Measurements from ENCODE around the gene ABTB2. TPM values are rescaled to one million over a fixed set of nuclear protein-coding genes. Genes with fewer than 3 reads are reported as not detected.
"Not testable (repeated sequence)": the region's sequence is repeated elsewhere in the genome, so short reads cannot be mapped to it uniquely, and the experiment has no call there.

ABTB2 gene
- total RNA-seq, 2 experiments from 2014 or later: 0.06 to 0.09 TPM

GRCh38 chr11:34181856-34182405 is 175.9 kb downstream of the ABTB2 start:
- Histone ChIP-seq H4K20me1 (ENCODE audit: insufficient read depth, low read length) (no peaks in the 10 kb centered on the region), H3K79me2 (ENCODE audit: insufficient read depth, low read depth, low read length) (no peaks in the 10 kb centered on the region), H3K27ac (ENCODE audit: low read depth, low read length, poor library complexity, severe bottlenecking) (no peak overlapping the region), H2AFZ (ENCODE audit: low read length) (no peak overlapping the region), H3K4me1 (ENCODE audit: insufficient read depth, low read length, poor library complexity, severe bottlenecking) (no peaks in the 10 kb centered on the region), H3K4me2 (ENCODE audit: low read length) (no peak overlapping the region), H3K9me3 (ENCODE audit: low read length) (no peaks in the 10 kb centered on the region), H3K4me3 (ENCODE audit: low read depth, low read length, poor library complexity, severe bottlenecking) (no peak overlapping the region), H3K36me3 (ENCODE audit: insufficient read depth, low read length) (no peaks in the 10 kb centered on the region), H3K9me2 (ENCODE audit: insufficient read depth, low read length) (no peaks in the 10 kb centered on the region)
- no peak for DNase-seq (ENCODE audit: low spot score)
- POLR2A ChIA-PET: interaction anchor here (0.8 kb wide), 1 partner anchor 740 kb away, joined by 5 read pairs; no protein-coding TSS in a partner anchor
- no TSS peak for BruUV-seq (replicated peaks)
- CTCF ChIA-PET (ENCODE audit: unreplicated experiment): interaction anchor here (0.6 to 1.6 kb wide), 3 partner anchors 9 to 186 kb away, joined by 3 to 5 read pairs (median 4); no protein-coding TSS in a partner anchor
- intact Hi-C loops (cut with micrococcal nuclease; ENCODE audit: unreplicated experiment): no loop called here
- no peak for TF ChIP-seq CTCF (conservative IDR thresholded peaks at IDR 0.05; ENCODE audit: low read length)
- TF ChIP-seq EZH2phosphoT487 (IDR thresholded peaks at IDR 0.05; ENCODE audit: borderline replicate concordance, low read depth, low read length): no peak

- Histone ChIP-seq H3K27ac (ENCODE audit: low read depth, low read length, poor library complexity, severe bottlenecking) (no peak overlapping the region), H3K4me3 (ENCODE audit: low read depth, low read length, poor library complexity, severe bottlenecking) (no peak overlapping the region), H3K9me3 (ENCODE audit: low read length) (no peaks in the 10 kb centered on the region), H3K36me3 (ENCODE audit: insufficient read depth, low read length) (no peaks in the 10 kb centered on the region), H3K4me2 (ENCODE audit: low read length) (no peak overlapping the region), H3K9me2 (ENCODE audit: insufficient read depth, low read length) (no peaks in the 10 kb centered on the region), H3K4me1 (ENCODE audit: insufficient read depth, low read length, poor library complexity, severe bottlenecking) (no peaks in the 10 kb centered on the region), H3K79me2 (ENCODE audit: insufficient read depth, low read depth, low read length) (no peaks in the 10 kb centered on the region), H2AFZ (ENCODE audit: low read length) (no peak overlapping the region), H4K20me1 (ENCODE audit: insufficient read depth, low read length) (no peaks in the 10 kb centered on the region)
- intact Hi-C loops (cut with micrococcal nuclease; ENCODE audit: unreplicated experiment): no loop called here
- POLR2A ChIA-PET: interaction anchor here (0.7 kb wide), 1 partner anchor 68 kb away, joined by 4 read pairs; no protein-coding TSS in a partner anchor
- CTCF ChIA-PET (ENCODE audit: unreplicated experiment): interaction anchor here (1.0 to 1.6 kb wide), 2 partner anchors 10 to 58 kb away, joined by 4 to 5 read pairs; no protein-coding TSS in a partner anchor
- BruUV-seq (replicated peaks): no TSS peak
- no peak for DNase-seq (ENCODE audit: low spot score)
- TF ChIP-seq EZH2phosphoT487 (IDR thresholded peaks at IDR 0.05; ENCODE audit: borderline replicate concordance, low read depth, low read length) (no peak), CTCF (conservative IDR thresholded peaks at IDR 0.05; ENCODE audit: low read length) (no peak)
Observed at GRCh38 chr11:34181251-34181650, 176.6 kb downstream of the ABTB2 start.

- H3K4me2 ChIP-seq (ENCODE audit: low read length); DNase-seq (ENCODE audit: low spot score); H4K20me1 ChIP-seq (ENCODE audit: insufficient read depth, low read length); BruUV-seq (replicated peaks); H3K79me2 ChIP-seq (ENCODE audit: insufficient read depth, low read depth, low read length); H3K9me3 ChIP-seq (ENCODE audit: low read length); H3K4me1 ChIP-seq (ENCODE audit: insufficient read depth, low read length, poor library complexity, severe bottlenecking); H2AFZ ChIP-seq (ENCODE audit: low read length); intact Hi-C loops (cut with micrococcal nuclease; ENCODE audit: unreplicated experiment); H3K27ac ChIP-seq (ENCODE audit: low read depth, low read length, poor library complexity, severe bottlenecking); H3K9me2 ChIP-seq (ENCODE audit: insufficient read depth, low read length); H3K36me3 ChIP-seq (ENCODE audit: insufficient read depth, low read length); H3K4me3 ChIP-seq (ENCODE audit: low read depth, low read length, poor library complexity, severe bottlenecking): not testable (repeated sequence)
- CTCF ChIA-PET (ENCODE audit: unreplicated experiment): interaction anchor here (1.0 to 1.6 kb wide), 2 partner anchors 11 to 58 kb away, joined by 4 to 5 read pairs; no protein-coding TSS in a partner anchor
- POLR2A ChIA-PET: interaction anchor here (0.7 to 1.3 kb wide), 2 partner anchors 15 to 69 kb away, joined by 3 to 4 read pairs; no protein-coding TSS in a partner anchor
Observed at GRCh38 chr11:34180814-34181165, 177.0 kb downstream of the ABTB2 start.
